Occipital lobe (tissue), 2 donors: ENCODE data around the gene MIXL1. TPM values are rescaled to one million over a fixed set of nuclear protein-coding genes. Genes with fewer than 3 reads are reported as not detected.
"Not testable (repeated sequence)": the region's sequence is repeated elsewhere in the genome, so short reads cannot be mapped to it uniquely, and the experiment has no call there.

Experiments
- DNase-seq: peaks from one replicate; lab custom pipeline; 2025; lab: John Stamatoyannopoulos, UW
- total RNA-seq: library from RNA; depleted of rRNA; stranded (reverse); fragments of >200 nt; gene quantifications from one replicate; pipeline ENCODE4 v1.2.3, GENCODE V29; 2014

MIXL1 gene
- total RNA-seq, 1 donor from 2014 or later = not detected

GRCh38 chr1:226212545-226212944 is 10.9 kb upstream of the MIXL1 start:
- DNase-seq = no peak

- DNase-seq = no peak
Observed at GRCh38 chr1:226215239-226215638, 8.2 kb upstream of the MIXL1 start.

- DNase-seq = no peak
Observed at GRCh38 chr1:226216056-226216455, 7.4 kb upstream of the MIXL1 start.

GRCh38 chr1:226217273-226217672 is 6.2 kb upstream of the MIXL1 start:
- no peak for DNase-seq

GRCh38 chr1:226220473-226221189 is 2.8 kb upstream of the MIXL1 start:
- no peak for DNase-seq

- no peak for DNase-seq
Observed at GRCh38 chr1:226222686-226223085, 778 bp upstream of the MIXL1 start.

- DNase-seq = no peak
Observed at GRCh38 chr1:226223786-226224244, 351 bp downstream of the MIXL1 start.

GRCh38 chr1:226226601-226227000 is 3.1 kb downstream of the MIXL1 start:
- DNase-seq = no peak

- DNase-seq = no peak
Observed at GRCh38 chr1:226233293-226233692, 9.8 kb downstream of the MIXL1 start.

- no peak for DNase-seq
Observed at GRCh38 chr1:226233806-226234205, 10.3 kb downstream of the MIXL1 start.

GRCh38 chr1:226236826-226237225 is 13.4 kb downstream of the MIXL1 start:
- DNase-seq = no peak

GRCh38 chr1:226239421-226239820 is 16.0 kb downstream of the MIXL1 start:
- no peak for DNase-seq

- no peak for DNase-seq
Observed at GRCh38 chr1:226248091-226248490, 24.6 kb downstream of the MIXL1 start.

GRCh38 chr1:226248796-226249195 is 25.3 kb downstream of the MIXL1 start:
- DNase-seq = no peak

GRCh38 chr1:226250511-226250910 is 27.0 kb downstream of the MIXL1 start:
- DNase-seq = no peak

GRCh38 chr1:226252841-226253240 is 29.4 kb downstream of the MIXL1 start:
- not testable (repeated sequence) for DNase-seq

- no peak for DNase-seq
Observed at GRCh38 chr1:226253933-226254332, 30.5 kb downstream of the MIXL1 start.

- DNase-seq = no peak
Observed at GRCh38 chr1:226255380-226255779, 31.9 kb downstream of the MIXL1 start.

GRCh38 chr1:226261818-226262217 is 38.4 kb downstream of the MIXL1 start:
- no peak for DNase-seq

GRCh38 chr1:226268421-226269124 is 45.1 kb downstream of the MIXL1 start:
- no peak for DNase-seq

GRCh38 chr1:226272233-226272902 is 48.9 kb downstream of the MIXL1 start:
- DNase-seq = not testable (repeated sequence)

GRCh38 chr1:226274138-226274537 is 50.7 kb downstream of the MIXL1 start:
- DNase-seq = no peak
